Natural killer cell (primary cell): ENCODE measurements around the gene LYST. TPM values are rescaled to one million over a fixed set of nuclear protein-coding genes. Genes with fewer than 3 reads are reported as not detected.
"Not testable (repeated sequence)": the region's sequence is repeated elsewhere in the genome, so short reads cannot be mapped to it uniquely, and the experiment has no call there.

ENCODE experiments used
- ATAC-seq, 3 donors: fragments of 150-1000 bp in 2 of 3; fragments of 200-7000 bp in 1 of 3; cut with Tn5 transposase; 1 replicate in 1 of 3; 2 replicates in 2 of 3; pipeline ENCODE4 v1.10.0; 2021; ENCODE audit warnings: mild to moderate bottlenecking in 2 of 3, moderate library complexity in 2 of 3
- DNase-seq, 2 donors: peaks; one replicate each; pipeline versions ENCODE4 v3.0.0 to v3.0.0-alpha.2; 2013 to 2021; ENCODE audit warnings: mixed read lengths in 1 of 2
- H3K27ac ChIP-seq: one replicate; pipeline ENCODE4 v1.5.1; 2013; ENCODE audit warnings: mild to moderate bottlenecking, low read length
- H3K27me3 ChIP-seq: one replicate; pipeline ENCODE4 v1.6.1; 2013; ENCODE audit warnings: low read length; ENCODE audit not compliant: control insufficient read depth, insufficient read depth
- H3K36me3 ChIP-seq: one replicate; pipeline ENCODE4 v1.6.1; 2013; ENCODE audit warnings: low read length; ENCODE audit not compliant: control insufficient read depth, insufficient read depth
- H3K4me1 ChIP-seq: one replicate; pipeline ENCODE4 v1.6.1; 2013; ENCODE audit warnings: low read length; ENCODE audit not compliant: control insufficient read depth, insufficient read depth
- H3K4me3 ChIP-seq: one replicate; pipeline ENCODE4 v1.5.1; 2013; ENCODE audit warnings: low read length
- H3K9me3 ChIP-seq: one replicate; pipeline ENCODE4 v1.6.1; 2013; ENCODE audit warnings: low read length; ENCODE audit not compliant: control insufficient read depth, insufficient read depth
- H3K27ac Mint-ChIP-seq, 2 donors: one replicate each; pipeline ENCODE4 v1.8.0; 2022; ENCODE audit warnings: mild to moderate bottlenecking in 2 of 2, mixed read lengths in 2 of 2, moderate library complexity in 1 of 2
- H3K27me3 Mint-ChIP-seq, 2 donors: one replicate each; pipeline ENCODE4 v1.8.0; 2022; ENCODE audit warnings: low read depth in 2 of 2, mixed read lengths in 2 of 2
- H3K36me3 Mint-ChIP-seq: one replicate; pipeline ENCODE4 v1.8.0; 2022; ENCODE audit warnings: mixed read lengths
- H3K4me1 Mint-ChIP-seq, 2 donors: one replicate each; pipeline ENCODE4 v1.8.0; 2022; ENCODE audit warnings: mixed read lengths in 2 of 2
- H3K4me3 Mint-ChIP-seq: one replicate; pipeline ENCODE4 v1.8.0; 2022; ENCODE audit warnings: mild to moderate bottlenecking, moderate library complexity, mixed read lengths
- H3K9me3 Mint-ChIP-seq, 2 donors: one replicate each; pipeline ENCODE4 v1.8.0; 2022; ENCODE audit warnings: mixed read lengths in 2 of 2
- WGBS: methylation state at CpG from one replicate; pipeline ENCODE4 v1.1.7; 2013; ENCODE audit warnings: missing lambda C conversion rate; ENCODE audit not compliant: insufficient coverage; 5-methylcytosine and 5-hydroxymethylcytosine counted together
- intact Hi-C: fragments of 100-400 bp; cut with micrococcal nuclease; formaldehyde crosslinking; loops from one replicate; pipeline ENCODE4 v1.14.2; 2022
- total RNA-seq, 4 donors: library from RNA; stranded (reverse); fragments of 120-200 nt in 1 of 4; gene quantifications; one replicate each; pipeline versions ENCODE4 v1.2.3 to v1.2.4, GENCODE V29; 2013 to 2022
- TF ChIP-seq, protein P1 (sequence below): fragments of 200-600 bp; IDR thresholded peaks from one replicate; pipeline ENCODE4 v1.8.0; 2022; ENCODE audit warnings: antibody characterized with exemption

The LYST gene
- total RNA-seq, 3 donors from 2014 or later (not counting 1 experiment from before 2014, with no cell fraction given) = 89.9 to 115 (median 93.6) TPM

DNA sequence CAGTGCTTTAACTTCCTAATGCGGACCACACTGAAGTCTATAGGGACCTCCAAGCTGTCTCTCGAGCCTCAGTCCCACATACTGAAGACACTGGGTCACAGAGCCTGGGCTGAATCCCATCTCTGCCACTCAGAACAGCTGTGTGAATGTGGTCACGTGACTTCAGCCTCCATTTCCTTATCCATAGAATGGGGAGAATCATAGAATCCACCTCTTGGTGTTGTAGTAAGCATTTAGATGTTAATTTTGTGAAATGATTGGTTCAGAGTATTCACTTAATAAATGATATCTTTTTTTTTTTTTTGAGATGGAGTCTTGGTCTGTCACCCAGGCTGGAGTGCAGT is 41.2 kb upstream of the LYST start:
- ATAC-seq (no peak), DNase-seq (no peak)
- no peaks in the 10 kb centered on the region for H3K27me3 Mint-ChIP-seq
- TF ChIP-seq, protein P1, sequence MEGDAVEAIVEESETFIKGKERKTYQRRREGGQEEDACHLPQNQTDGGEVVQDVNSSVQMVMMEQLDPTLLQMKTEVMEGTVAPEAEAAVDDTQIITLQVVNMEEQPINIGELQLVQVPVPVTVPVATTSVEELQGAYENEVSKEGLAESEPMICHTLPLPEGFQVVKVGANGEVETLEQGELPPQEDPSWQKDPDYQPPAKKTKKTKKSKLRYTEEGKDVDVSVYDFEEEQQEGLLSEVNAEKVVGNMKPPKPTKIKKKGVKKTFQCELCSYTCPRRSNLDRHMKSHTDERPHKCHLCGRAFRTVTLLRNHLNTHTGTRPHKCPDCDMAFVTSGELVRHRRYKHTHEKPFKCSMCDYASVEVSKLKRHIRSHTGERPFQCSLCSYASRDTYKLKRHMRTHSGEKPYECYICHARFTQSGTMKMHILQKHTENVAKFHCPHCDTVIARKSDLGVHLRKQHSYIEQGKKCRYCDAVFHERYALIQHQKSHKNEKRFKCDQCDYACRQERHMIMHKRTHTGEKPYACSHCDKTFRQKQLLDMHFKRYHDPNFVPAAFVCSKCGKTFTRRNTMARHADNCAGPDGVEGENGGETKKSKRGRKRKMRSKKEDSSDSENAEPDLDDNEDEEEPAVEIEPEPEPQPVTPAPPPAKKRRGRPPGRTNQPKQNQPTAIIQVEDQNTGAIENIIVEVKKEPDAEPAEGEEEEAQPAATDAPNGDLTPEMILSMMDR = no peak
- Histone ChIP-seq H3K36me3 (no peaks in the 10 kb centered on the region), H3K9me3 (no peaks in the 10 kb centered on the region), H3K27me3 (no peaks in the 10 kb centered on the region), H3K4me3 (no peak overlapping the region), H3K4me1 (peaks cover 4% of the 10 kb centered on the region), H3K27ac (no peak overlapping the region)
- no peaks in the 10 kb centered on the region for H3K9me3 Mint-ChIP-seq
- 85% methylated on average over 3 of the region's 3 CpGs for WGBS
- H3K4me3 Mint-ChIP-seq = no peak overlapping the region
- no peaks in the 10 kb centered on the region for H3K36me3 Mint-ChIP-seq
- intact Hi-C loops = no loop called here
- H3K4me1 Mint-ChIP-seq = peaks cover 0 to 5% of the 10 kb centered on the region in 2 donors
- H3K27ac Mint-ChIP-seq = peak overlapping the region in 1 of 2 donors; percentile 1

DNA sequence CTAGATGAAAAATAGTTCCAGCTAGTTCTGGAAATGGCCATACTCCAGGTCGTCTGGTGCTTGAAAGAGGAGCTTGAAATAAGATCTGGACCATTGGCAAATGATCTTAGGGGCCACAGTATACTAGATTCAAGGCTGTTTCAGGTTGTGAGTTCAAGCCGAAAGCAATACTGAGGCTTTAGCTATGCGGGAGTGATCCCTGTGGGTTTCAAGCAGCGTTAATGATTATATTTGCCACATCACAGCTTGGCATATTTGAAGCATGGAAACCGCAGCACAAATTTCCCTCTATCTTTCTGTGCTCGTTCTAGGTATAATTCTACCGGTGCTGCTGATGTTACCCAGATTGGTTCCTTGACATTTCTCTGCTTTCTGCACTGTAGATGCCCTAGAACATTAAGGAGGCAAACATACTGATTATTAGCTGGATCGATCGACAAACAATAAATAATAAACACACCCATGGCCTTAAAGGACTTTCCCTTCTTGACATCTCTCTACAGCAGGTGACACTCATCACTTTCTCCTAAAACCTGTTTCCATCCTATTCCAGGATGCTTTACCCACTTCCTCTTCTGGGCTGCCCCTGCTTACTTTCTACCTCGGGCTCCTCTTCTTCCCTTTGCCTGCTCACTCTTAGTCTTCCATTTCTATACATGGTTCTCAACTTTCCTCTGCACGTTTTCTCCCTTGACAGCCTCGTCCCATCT is 40.6 kb upstream of the LYST start:
- DNase-seq (no peak), ATAC-seq (no peak)
- H3K4me3 ChIP-seq = no peak overlapping the region
- Mint-ChIP-seq H3K27ac (peak overlapping the region in 1 of 2 donors; percentile 1), H3K4me1 (peaks cover 0 to 5% of the 10 kb centered on the region in 2 donors), H3K36me3 (no peaks in the 10 kb centered on the region), H3K4me3 (no peak overlapping the region), H3K9me3 (no peaks in the 10 kb centered on the region), H3K27me3 (no peaks in the 10 kb centered on the region)
- H3K36me3 ChIP-seq = no peaks in the 10 kb centered on the region
- H3K4me1 ChIP-seq = peaks cover 4% of the 10 kb centered on the region
- no peaks in the 10 kb centered on the region for H3K9me3 ChIP-seq
- 84% methylated on average over 12 of the region's 12 CpGs for WGBS
- TF ChIP-seq, protein P1 = no peak
- no peaks in the 10 kb centered on the region for H3K27me3 ChIP-seq
- no peak overlapping the region for H3K27ac ChIP-seq
- intact Hi-C loops = no loop called here

DNA sequence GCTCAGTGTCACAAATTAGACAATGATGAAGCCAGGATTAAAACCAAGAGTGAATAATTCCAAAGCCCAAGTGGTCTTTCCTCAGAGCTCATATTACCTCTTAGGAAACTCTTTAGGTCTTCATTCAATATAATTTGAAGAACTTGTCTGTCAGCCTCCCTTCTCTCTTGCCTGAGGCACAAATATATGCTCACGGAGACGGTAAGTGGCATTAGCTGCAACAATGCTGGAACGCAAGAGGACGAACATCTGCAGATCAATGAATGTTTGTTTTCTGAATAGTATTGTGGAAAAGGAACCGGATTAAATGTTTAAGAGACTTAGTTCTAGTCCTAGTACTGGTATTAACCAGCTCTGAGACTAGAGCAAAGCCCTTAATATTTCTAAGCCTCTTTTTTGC is 39.7 kb upstream of the LYST start:
- peaks cover 6% of the 10 kb centered on the region for H3K4me1 ChIP-seq
- no peaks in the 10 kb centered on the region for H3K27me3 Mint-ChIP-seq
- TF ChIP-seq, protein P1 = no peak
- no peak for ATAC-seq
- no peak overlapping the region for H3K4me3 Mint-ChIP-seq
- no peaks in the 10 kb centered on the region for H3K9me3 Mint-ChIP-seq
- no peak overlapping the region for H3K4me3 ChIP-seq
- intact Hi-C loops = no loop called here
- no peak for DNase-seq
- H3K36me3 ChIP-seq = no peaks in the 10 kb centered on the region
- peaks cover 7 to 12% of the 10 kb centered on the region in 2 donors for H3K4me1 Mint-ChIP-seq
- H3K36me3 Mint-ChIP-seq = no peaks in the 10 kb centered on the region
- H3K27me3 ChIP-seq = no peaks in the 10 kb centered on the region
- no peak overlapping the region for H3K27ac ChIP-seq
- H3K27ac Mint-ChIP-seq = no peak overlapping the region
- WGBS = 97% methylated on average over 5 of the region's 5 CpGs
- H3K9me3 ChIP-seq = no peaks in the 10 kb centered on the region

DNA sequence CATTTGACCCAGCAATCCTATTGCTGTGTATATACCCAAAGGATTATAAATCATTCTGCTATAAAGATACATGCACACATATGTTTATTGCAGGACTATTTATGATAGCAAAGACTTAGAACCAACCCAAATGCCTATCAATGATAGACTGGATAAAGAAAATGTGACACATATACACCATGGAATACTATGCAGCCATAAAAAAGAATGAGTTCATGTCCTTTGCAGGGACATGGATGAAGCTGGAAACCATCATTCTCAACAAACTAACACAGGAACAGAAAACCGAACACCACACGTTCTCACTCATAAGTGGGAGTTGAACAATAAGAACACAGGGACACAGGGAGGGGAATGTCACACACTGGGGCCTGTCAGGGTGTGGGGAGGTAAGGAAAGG is 37.1 kb upstream of the LYST start:
- WGBS = no CpG with 5 or more reads among the region's 2 CpGs
- intact Hi-C loops = not testable (repeated sequence)
- H3K4me1 ChIP-seq = peaks cover 21% of the 10 kb centered on the region

More for the DNA sequence above, 37.1 kb upstream of the LYST start:
- H3K27me3 ChIP-seq, H3K36me3 ChIP-seq, H3K27ac Mint-ChIP-seq, H3K36me3 Mint-ChIP-seq, H3K27me3 Mint-ChIP-seq, H3K9me3 Mint-ChIP-seq, ATAC-seq, H3K9me3 ChIP-seq, DNase-seq, H3K4me3 ChIP-seq, H3K27ac ChIP-seq, H3K4me3 Mint-ChIP-seq: not testable (repeated sequence)
- peaks cover 22 to 24% of the 10 kb centered on the region in 2 donors for H3K4me1 Mint-ChIP-seq
